ENCODE data around the gene PRR3. TPM values are rescaled to one million over a fixed set of nuclear protein-coding genes. Genes with fewer than 3 reads are reported as not detected.

The PRR3 gene
- total and polyA plus RNA-seq, 2 of the 13 experiments (the other 11 are each of a cell fraction or from before 2014, with no cell fraction given): 14.6 to 21.2 TPM

- no peak for TF ChIP-seq ZNF512 (CRISPR knock-in tag; IDR thresholded peaks at IDR 0.05)
- peak; percentile 98 for TF ChIP-seq ZNF335 (CRISPR knock-in tag; IDR thresholded peaks at IDR 0.05)
- TF ChIP-seq ISL2 (CRISPR knock-in tag; IDR thresholded peaks at IDR 0.05): peak; percentile 41; the same call in 1 of the 2 replicates
- TF ChIP-seq E2F2 (CRISPR knock-in tag; IDR thresholded peaks at IDR 0.05; ENCODE audit: borderline replicate concordance): no peak
- no peak; the same call in 1 of the 2 replicates for TF ChIP-seq STAT5B (CRISPR knock-in tag; IDR thresholded peaks at IDR 0.05)
- TF ChIP-seq ZBTB10 (CRISPR knock-in tag; IDR thresholded peaks at IDR 0.05; ENCODE audit: borderline replicate concordance): no peak
- TF ChIP-seq, protein P1, sequence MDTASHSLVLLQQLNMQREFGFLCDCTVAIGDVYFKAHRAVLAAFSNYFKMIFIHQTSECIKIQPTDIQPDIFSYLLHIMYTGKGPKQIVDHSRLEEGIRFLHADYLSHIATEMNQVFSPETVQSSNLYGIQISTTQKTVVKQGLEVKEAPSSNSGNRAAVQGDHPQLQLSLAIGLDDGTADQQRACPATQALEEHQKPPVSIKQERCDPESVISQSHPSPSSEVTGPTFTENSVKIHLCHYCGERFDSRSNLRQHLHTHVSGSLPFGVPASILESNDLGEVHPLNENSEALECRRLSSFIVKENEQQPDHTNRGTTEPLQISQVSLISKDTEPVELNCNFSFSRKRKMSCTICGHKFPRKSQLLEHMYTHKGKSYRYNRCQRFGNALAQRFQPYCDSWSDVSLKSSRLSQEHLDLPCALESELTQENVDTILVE (CRISPR knock-in tag; IDR thresholded peaks at IDR 0.05): no peak
- peak; percentile 84; the same call in 1 of the 2 replicates for TF ChIP-seq SALL2 (CRISPR knock-in tag; IDR thresholded peaks at IDR 0.05)
- peak; percentile 90 for TF ChIP-seq AGO2 (optimal IDR thresholded peaks at IDR 0.05; ENCODE audit: low read depth, low read length)
- TF ChIP-seq SUZ12 (IDR thresholded peaks at IDR 0.05; ENCODE audit: low read depth, low read length): no peak
- TF ChIP-seq ZNF234 (CRISPR knock-in tag; conservative IDR thresholded peaks at IDR 0.05): 0 out of 2 replicates have a peak, but pooled peaks have one; percentile 79
- TF ChIP-seq PHB2 (IDR thresholded peaks at IDR 0.05; ENCODE audit: partially characterized antibody): no peak
- peak; percentile 78; the same call in 1 of the 2 replicates for TF ChIP-seq POGK (CRISPR knock-in tag; conservative IDR thresholded peaks at IDR 0.05)
- TF ChIP-seq, protein P2, sequence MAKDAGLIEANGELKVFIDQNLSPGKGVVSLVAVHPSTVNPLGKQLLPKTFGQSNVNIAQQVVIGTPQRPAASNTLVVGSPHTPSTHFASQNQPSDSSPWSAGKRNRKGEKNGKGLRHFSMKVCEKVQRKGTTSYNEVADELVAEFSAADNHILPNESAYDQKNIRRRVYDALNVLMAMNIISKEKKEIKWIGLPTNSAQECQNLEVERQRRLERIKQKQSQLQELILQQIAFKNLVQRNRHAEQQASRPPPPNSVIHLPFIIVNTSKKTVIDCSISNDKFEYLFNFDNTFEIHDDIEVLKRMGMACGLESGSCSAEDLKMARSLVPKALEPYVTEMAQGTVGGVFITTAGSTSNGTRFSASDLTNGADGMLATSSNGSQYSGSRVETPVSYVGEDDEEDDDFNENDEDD (CRISPR knock-in tag; IDR thresholded peaks at IDR 0.05; ENCODE audit: borderline replicate concordance): peak; percentile 96
- peak; percentile 86 for TF ChIP-seq PTBP1 (IDR thresholded peaks at IDR 0.05; ENCODE audit: low read depth, low read length, poor library complexity, severe bottlenecking)
- peak; percentile 79 for TF ChIP-seq NKX3-1 (CRISPR knock-in tag; IDR thresholded peaks at IDR 0.05)
- TF ChIP-seq ZNF598 (CRISPR knock-in tag; IDR thresholded peaks at IDR 0.05; ENCODE audit: borderline replicate concordance): peak; percentile 99; the same call in 1 of the 2 replicates
- TF ChIP-seq CENPX (CRISPR knock-in tag; IDR thresholded peaks at IDR 0.05): no peak
- TF ChIP-seq ZNF441 (CRISPR knock-in tag; IDR thresholded peaks at IDR 0.05; ENCODE audit: borderline replicate concordance): peak; percentile 51; the same call in 1 of the 2 replicates
Measured at GRCh38 chr6:30556906-30557682, at the start of gene PRR3 (continued).
